HepG2 (cell line): ENCODE results near the gene SLC2A11.

Experiments
- ARID2 ChIP-seq: sonication (generic); formaldehyde crosslinking; IDR thresholded peaks from 2 replicates; pipeline ENCODE4 v1.8.1; 2022; ENCODE audit warnings: mild to moderate bottlenecking, missing genetic modification reagents, borderline replicate concordance
- MEF2D ChIP-seq: sonication (generic); formaldehyde crosslinking; IDR thresholded peaks from 2 replicates; pipeline ENCODE4 v1.5.1; 2020; ENCODE audit warnings: mild to moderate bottlenecking, missing genetic modification reagents
- MTA3 ChIP-seq: sonication (generic); formaldehyde crosslinking; IDR thresholded peaks from 2 replicates; pipeline ENCODE4 v1.4.0; 2020; ENCODE audit warnings: missing genetic modification reagents
- MZF1 ChIP-seq: sonication (generic); formaldehyde crosslinking; IDR thresholded peaks from 2 replicates; pipeline ENCODE4 v1.8.1; 2023; ENCODE audit warnings: mild to moderate bottlenecking, missing genetic modification reagents, borderline replicate concordance
- NR2F1 ChIP-seq, 2 experiments: fragments of 450-650 bp in 1 of 2; formaldehyde crosslinking in 1 of 2; IDR thresholded peaks; 2 replicates each; pipeline versions ENCODE4 v1.5.0 to v1.6.1; 2016 to 2020; ENCODE audit warnings: mild to moderate bottlenecking in 1 of 2, missing compliant biosample characterization in 1 of 2, missing genetic modification reagents in 1 of 2, moderate library complexity in 1 of 2
- POLR2A ChIP-seq, 2 experiments: IDR thresholded peaks; 2 replicates each; pipeline ENCODE4 v1.6.1; 2011; ENCODE audit warnings: low read depth in 2 of 2, low read length in 2 of 2, mild to moderate bottlenecking in 1 of 2, moderate library complexity in 1 of 2; ENCODE audit not compliant: insufficient read depth in 1 of 2
- RAD21 ChIP-seq: fragments of 450-650 bp; formaldehyde crosslinking; IDR thresholded peaks from 2 replicates; pipeline ENCODE4 v1.5.0; 2020; ENCODE audit warnings: mild to moderate bottlenecking
- SIN3B ChIP-seq: fragments of 150-350 bp; IDR thresholded peaks from 2 replicates; pipeline ENCODE4 v1.6.1; 2014; ENCODE audit warnings: low read length
- SMARCC2 ChIP-seq: fragments of 450-650 bp; IDR thresholded peaks from 2 replicates; pipeline ENCODE4 v1.6.1; 2017; ENCODE audit warnings: antibody characterized with exemption, mild to moderate bottlenecking
- SRF ChIP-seq: IDR thresholded peaks from 2 replicates; pipeline ENCODE4 v1.6.1; 2011; ENCODE audit warnings: mild to moderate bottlenecking, low read depth, low read length, moderate library complexity
- ZNF274 ChIP-seq: sonication (generic); formaldehyde crosslinking; IDR thresholded peaks from 2 replicates; pipeline ENCODE4 v1.5.1; 2020; ENCODE audit warnings: mild to moderate bottlenecking, missing genetic modification reagents
- ZNF484 ChIP-seq: sonication (generic); formaldehyde crosslinking; IDR thresholded peaks from 2 replicates; pipeline ENCODE4 v1.5.1; 2020; ENCODE audit warnings: mild to moderate bottlenecking, low read depth, missing genetic modification reagents, borderline replicate concordance

DNA sequence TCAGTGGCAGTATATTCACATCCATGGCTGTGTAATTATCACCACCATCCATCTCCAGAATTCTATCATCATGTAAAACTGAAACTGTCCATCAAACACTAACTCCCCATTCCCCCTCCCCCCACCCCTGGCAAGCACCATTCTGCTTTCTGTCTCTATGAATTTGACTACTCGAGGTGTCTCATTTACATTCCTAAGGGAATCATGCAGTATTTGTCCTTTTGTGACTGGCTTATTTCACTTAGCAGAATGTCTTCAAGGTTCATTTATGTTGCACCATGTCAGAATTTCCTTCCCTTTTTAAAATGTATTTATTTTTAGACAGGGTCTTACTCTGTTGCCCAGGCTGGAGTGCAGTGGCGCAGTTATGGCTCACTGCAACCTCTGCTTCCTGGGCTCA is 39.1 kb upstream of the SLC2A11 start:
- TF ChIP-seq MZF1 (CRISPR knock-in tag): no peak
- TF ChIP-seq ARID2 (CRISPR knock-in tag): no peak
- no peak for TF ChIP-seq POLR2A (IDR thresholded peaks at IDR 0.05; ENCODE audit: insufficient read depth in 1 of 2, low read depth in 2 of 2, low read length in 2 of 2)
- TF ChIP-seq MEF2D (CRISPR knock-in tag): no peak
- no peak for TF ChIP-seq MTA3
- TF ChIP-seq SIN3B: no peak
- no peak for TF ChIP-seq NR2F1 (CRISPR knock-in tag; IDR thresholded peaks at IDR 0.05)
- TF ChIP-seq ZNF274 (CRISPR knock-in tag): no peak
- no peak for TF ChIP-seq SRF
- TF ChIP-seq RAD21 (CRISPR knock-in tag): no peak
- TF ChIP-seq ZNF484 (CRISPR knock-in tag): no peak
- no peak for TF ChIP-seq SMARCC2
